GM18870 (cell line): ENCODE data around the gene TMEM63A.
"Not testable (repeated sequence)": the region's sequence is repeated elsewhere in the genome, so short reads cannot be mapped to it uniquely, and the experiment has no call there.

ENCODE experiments used
- ATAC-seq: cut with Tn5 transposase; IDR thresholded peaks from one replicate; pipeline ENCODE4 v1.9.1; 2021; ENCODE audit warnings: moderate library complexity; ENCODE audit not compliant: unreplicated experiment

Gene TMEM63A

GRCh38 chr1:225881959-225882693 is at the start of gene TMEM63A:
Gene TMEM63A (minus strand): TSS chr1:225882380. CDS start chr1:225877580, 4,800 bp downstream.
- ATAC-seq = peak; percentile 66

DNA sequence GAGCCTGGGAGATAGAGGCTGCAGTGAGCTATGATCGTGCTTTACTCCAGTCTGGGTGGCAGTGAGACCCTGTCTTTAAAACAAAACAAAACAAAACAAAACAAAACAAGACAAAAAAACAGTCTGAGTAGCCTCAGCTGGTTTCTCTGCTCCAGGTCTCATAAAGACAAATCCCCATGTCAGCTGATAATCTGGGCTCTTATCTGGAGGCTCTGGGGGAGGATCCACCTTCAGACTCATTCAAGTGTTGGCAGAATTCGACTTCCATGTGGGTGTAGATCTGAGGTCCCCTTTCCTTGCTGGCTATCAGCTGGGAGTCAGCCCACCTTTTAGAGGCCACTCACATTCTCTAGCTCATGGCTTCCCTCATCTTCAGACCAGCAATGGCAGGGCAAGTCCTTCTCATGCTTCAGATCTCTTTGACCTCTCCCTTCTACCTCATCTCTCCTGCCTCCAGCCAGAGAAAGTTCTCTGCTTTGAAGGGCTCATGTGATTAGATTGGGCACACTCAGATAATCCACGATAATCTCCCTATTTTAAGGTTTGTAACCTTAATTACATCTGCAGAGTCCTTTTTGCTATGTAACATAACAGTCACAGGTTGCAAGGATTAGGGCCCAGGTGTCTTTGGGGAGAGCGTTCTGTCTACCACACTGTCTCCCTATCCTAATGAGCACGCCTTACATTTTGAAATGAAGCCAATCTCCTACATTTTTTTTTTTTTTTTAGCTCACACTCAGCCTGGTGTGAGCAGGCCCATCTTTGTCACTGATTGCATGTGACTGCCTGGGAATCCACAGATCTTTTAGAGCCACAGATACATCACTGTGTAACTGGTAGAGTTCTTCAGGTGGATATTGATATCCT is 49.3 kb upstream of the TMEM63A start:
- ATAC-seq = no peak

DNA sequence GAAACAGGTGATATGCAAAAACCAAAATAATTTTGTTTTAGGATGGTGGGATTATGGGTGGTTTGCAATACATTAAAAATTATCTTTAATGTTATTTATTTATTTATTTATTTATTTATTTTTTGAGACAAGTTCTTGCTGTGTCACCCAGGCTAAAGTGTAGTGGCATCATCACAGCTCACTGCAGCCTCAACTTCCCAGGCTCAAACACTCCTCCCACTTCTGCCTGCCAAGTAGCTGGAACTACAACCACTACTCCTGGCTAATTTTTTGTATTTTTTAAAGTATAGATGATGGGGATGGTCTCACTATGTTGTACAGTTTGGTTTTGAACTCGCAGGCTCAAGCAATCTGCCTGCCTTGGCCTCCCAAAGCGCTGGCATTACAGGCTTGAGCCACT is 48.4 kb upstream of the TMEM63A start:
- no peak for ATAC-seq

- ATAC-seq = not testable (repeated sequence)
Observed at GRCh38 chr1:225929462-225929861, 47.3 kb upstream of the TMEM63A start.

- no peak for ATAC-seq
Observed at GRCh38 chr1:225928186-225929175, 46.3 kb upstream of the TMEM63A start.

- no peak for ATAC-seq
Observed at GRCh38 chr1:225926551-225927113, 44.5 kb upstream of the TMEM63A start.

DNA sequence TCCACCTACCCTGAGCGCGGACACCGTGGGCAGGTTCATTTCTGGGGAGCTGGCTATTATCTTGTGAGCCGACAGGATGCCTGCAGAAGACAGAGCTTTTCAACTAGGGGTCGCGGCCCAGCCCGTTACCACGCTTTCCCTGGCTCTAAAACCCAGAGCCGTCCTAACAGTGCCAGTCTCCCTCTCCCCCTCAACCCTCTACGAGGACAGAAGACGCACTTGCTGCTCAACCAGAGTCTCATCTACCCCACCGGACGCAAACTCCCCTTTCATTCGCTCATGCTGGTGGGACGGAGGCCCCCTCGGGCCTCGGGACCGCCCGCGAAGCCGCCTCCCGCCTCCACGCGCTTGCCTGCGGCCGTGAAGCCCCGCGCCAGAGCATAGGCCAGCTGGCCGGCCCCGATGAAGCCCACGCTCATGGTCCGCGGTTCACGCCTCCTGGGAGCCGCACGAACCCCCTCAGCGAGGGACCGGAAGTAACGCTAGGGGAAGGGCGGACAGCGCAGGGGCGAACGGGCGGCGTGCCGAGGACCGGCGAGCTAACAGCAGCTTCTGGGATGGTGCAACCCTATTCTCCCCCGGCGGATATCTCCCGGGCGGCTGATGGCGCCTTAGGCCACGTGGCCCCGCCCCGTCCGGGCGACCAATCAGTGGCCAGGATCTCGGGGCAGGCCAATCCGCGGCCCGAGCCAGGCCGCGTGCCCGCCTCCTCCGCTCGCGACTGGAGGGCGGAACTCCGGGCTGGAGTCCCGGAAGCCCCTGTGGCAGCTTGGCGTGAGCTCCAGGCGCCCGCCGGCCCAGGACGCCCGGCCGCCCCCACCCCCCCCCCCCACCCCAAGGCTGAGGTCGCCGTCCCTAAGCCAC is 41.7 kb upstream of the TMEM63A start, which contains the start of gene PYCR2:
Gene PYCR2, minus strand, starts transcription at position 559 of the 864 bp plus-strand sequence. Its CDS starts 140 bp downstream, at position 419.
- ATAC-seq = peak; percentile 93

DNA sequence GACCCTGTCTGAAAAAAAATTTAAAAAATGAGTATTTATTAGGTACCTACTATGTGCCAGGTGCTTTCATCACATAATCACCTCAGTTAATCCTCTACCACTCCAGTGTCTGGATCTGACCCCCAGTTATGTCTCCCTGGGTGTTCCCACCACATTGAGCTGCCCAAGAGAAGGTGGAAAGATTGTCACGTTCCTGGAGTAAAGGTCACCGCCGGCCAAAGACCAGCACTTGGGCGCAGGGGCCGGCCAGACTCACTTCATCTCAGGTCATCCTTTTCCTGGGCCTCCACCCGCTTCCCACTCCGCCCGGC is 41.2 kb upstream of the TMEM63A start:
- ATAC-seq = no peak

- ATAC-seq = no peak
Observed at GRCh38 chr1:225921734-225922709, 39.8 kb upstream of the TMEM63A start.

GRCh38 chr1:225919906-225920305 is 37.7 kb upstream of the TMEM63A start:
- no peak for ATAC-seq

DNA sequence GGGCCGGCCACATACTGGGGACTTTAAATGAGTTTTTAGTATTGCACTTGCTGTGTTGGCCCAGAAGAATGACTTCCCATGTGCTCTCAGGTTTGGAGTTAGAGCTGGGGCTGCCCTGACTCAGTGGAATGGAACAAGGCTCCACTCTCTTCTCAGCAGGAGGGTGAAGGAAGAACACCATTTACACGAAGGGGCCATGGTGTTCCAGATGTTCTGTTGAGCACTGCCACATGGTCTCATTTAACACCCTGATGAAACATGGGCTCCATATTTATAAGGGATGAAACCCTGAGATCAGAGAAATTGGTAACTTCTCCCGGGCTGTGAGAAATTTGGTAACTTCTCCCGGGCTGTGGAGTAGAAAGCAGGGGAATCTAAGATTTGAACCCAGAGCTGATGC is 36.1 kb upstream of the TMEM63A start:
- no peak for ATAC-seq

DNA sequence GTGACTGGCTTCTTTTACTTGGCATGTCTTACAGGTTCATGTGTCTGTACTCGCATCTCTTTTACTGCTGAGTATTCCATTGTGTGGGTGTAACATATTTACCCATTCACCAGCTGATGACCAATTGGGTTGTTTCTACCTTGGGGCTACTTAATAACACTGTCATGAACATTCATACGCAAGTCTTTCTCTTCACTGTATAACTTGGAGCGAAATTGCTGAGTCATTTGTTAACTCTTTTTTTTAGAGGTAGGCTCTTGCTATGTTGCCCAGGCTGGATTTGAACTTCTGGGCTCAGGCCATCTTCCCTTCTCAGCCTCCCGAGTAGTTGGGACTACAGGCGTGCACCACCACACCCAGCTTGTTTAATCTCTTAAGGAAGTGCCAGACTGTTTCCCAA is 35.4 kb upstream of the TMEM63A start:
- ATAC-seq = no peak

DNA sequence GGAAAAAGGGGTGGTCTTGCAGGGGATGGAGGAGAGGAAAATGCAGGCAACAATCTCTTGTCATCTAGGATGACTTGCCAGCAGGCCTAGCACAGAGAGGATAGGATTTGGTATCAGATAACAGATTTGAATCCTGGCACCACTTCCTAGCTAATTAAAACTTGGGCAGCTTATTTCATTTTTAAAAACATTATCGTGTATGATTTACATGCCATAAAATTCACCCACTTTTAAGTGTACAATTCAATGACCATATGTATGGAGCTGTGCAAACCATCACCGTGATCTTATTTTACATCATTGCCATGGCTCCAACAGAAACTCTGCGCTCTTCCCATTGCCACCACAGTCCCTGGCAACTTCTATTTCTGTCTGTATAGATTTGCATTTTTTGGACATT is 34.9 kb upstream of the TMEM63A start:
- ATAC-seq = no peak

GRCh38 chr1:225915538-225915991 is 33.4 kb upstream of the TMEM63A start:
- ATAC-seq = no peak

DNA sequence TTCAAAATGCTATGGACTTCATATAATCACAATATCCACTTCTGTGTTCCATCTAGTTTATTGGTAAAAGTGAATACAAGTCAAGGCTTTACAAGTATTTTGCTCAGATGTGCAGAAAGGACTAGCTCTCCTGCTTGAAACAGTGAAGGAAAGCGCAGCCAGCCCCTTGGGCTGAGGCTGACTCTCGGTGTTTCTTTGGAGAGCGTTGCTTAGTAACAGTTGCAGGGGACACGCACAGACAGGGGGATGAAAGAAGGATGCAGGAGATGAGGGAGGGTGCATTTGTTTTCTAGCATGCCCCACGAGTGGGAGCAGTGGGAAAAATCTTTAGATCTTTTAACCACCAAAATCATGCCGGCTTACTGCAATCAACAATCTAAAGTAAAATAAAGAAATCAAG is 32.8 kb upstream of the TMEM63A start:
- no peak for ATAC-seq

- no peak for ATAC-seq
Observed at GRCh38 chr1:225914391-225914790, 32.2 kb upstream of the TMEM63A start.

DNA sequence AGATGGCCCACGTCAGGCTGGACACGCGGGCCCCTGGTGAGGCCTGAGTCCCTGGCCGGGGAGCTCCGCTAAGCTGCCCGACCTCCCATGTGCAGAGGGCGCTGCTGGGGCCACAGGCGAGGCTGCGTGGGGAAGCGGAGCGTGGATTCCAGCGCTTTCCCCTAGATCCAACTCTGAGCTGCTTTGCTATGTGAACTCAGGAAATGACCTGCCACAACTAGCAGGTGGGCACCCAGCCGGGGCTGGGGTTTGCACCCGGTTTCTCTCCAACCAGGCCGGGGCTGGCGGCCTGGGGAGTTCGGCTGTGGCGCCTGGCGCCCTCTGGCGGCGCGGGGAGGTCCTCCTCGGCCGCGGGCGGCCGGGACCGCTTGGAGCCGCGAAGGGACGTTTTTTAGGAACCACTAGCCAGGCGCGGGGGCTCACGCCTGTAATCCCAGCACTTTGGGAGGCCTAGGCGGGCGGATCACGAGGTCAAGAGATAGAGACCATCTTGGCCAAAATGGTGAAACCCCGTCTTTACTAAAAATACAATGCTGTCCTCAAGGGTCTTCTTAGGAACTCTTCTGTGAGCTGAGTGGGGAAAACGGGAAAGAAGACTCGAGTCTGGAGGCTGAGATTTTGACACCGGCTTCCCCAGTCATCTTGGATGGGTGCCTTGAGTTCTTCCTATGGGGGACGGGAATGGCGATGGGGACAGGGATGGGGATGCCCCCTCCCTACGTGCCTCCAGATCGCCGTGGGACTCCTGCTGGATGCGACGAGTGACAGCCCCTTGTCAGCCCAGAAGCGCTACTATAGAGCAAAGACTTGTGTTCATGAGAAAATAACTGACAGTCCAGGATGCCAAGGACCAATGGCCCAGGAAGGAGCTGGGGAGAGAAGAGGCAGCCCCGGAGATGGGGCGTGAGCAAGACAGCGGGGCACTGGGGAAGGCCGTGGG is 29.3 kb upstream of the TMEM63A start:
- no peak for ATAC-seq
